Activated CD8-positive, alpha-beta T cell treated with anti-CD3 and anti-CD28 coated beads, Interleukin-2, amount 10 ng/mL, durations not matched to agents 7 days and 5 days (primary cell): ENCODE data around the gene ING1. TPM values are rescaled to one million over a fixed set of nuclear protein-coding genes. Genes with fewer than 3 reads are reported as not detected.

Source experiments
- ATAC-seq: fragments of 150-1000 bp; cut with Tn5 transposase; one replicate; pipeline ENCODE4 v1.10.0; 2021; ENCODE audit warnings: moderate library complexity
- CTCF ChIA-PET: fragments of 350-600 bp; sonication (Branson Sonifier 250); formaldehyde crosslinking; loops from one replicate; lab custom pipeline; 2021; ENCODE audit warnings: antibody characterized with exemption; lab: Charles Lee
- POLR2A ChIA-PET: fragments of 350-600 bp; sonication (Branson Sonifier 250); formaldehyde crosslinking; loops from one replicate; lab custom pipeline; 2021; ENCODE audit warnings: antibody characterized with exemption; lab: Charles Lee
- DNase-seq: peaks from one replicate; pipeline ENCODE4 v3.0.0-alpha.2; 2020
- H3K27ac Mint-ChIP-seq: one replicate; pipeline ENCODE4 v1.8.0; 2021; ENCODE audit warnings: mild to moderate bottlenecking, mixed read lengths
- H3K27me3 Mint-ChIP-seq: one replicate; pipeline ENCODE4 v1.8.0; 2021; ENCODE audit warnings: low read depth, mixed read lengths
- H3K36me3 Mint-ChIP-seq: one replicate; pipeline ENCODE4 v1.8.0; 2021; ENCODE audit warnings: low read depth, mixed read lengths
- H3K4me1 Mint-ChIP-seq: one replicate; pipeline ENCODE4 v1.8.0; 2021; ENCODE audit warnings: low read depth, mixed read lengths
- H3K4me3 Mint-ChIP-seq: one replicate; pipeline ENCODE4 v1.8.0; 2021; ENCODE audit warnings: mild to moderate bottlenecking, mixed read lengths
- H3K9me3 Mint-ChIP-seq: one replicate; pipeline ENCODE4 v1.8.0; 2022; ENCODE audit warnings: mixed read lengths; ENCODE audit not compliant: insufficient read depth
- total RNA-seq, 2 experiments: library from RNA; stranded (reverse); gene quantifications; one replicate each; pipeline ENCODE4 v1.2.3, GENCODE V29; 2021

ING1 gene
- total RNA-seq, 2 experiments from 2014 or later = 19.8 to 21.4 TPM

DNA sequence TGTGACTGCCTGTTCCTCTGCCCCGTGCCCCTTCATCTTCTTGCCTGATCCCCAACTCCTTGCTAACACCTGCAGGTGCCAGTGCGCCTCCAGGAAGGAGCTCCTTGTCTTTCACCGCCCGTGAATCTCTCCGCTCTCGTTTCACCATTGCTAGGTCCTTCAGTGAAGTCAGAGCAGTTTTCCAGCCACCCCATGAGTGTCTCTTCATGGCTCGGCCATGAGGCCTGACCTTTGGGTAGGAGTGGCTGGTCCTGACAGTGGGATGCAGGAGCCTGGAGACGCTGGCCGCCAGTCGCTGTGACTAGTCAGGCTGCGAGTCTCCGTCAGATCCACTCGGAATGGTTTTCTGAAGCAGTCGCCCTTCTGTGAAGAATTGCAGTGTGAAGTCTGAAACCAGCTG, 43.8 kb downstream of the ING1 start:
- ChIA-PET POLR2A (no interaction called here), CTCF (no interaction called here)
- Mint-ChIP-seq H3K27ac (no peak overlapping the region), H3K4me3 (no peak overlapping the region), H3K36me3 (no peaks in the 10 kb centered on the region), H3K27me3 (peaks cover 3% of the 10 kb centered on the region), H3K9me3 (no peaks in the 10 kb centered on the region), H3K4me1 (no peaks in the 10 kb centered on the region)
- no peak for DNase-seq
- ATAC-seq = no peak

DNA sequence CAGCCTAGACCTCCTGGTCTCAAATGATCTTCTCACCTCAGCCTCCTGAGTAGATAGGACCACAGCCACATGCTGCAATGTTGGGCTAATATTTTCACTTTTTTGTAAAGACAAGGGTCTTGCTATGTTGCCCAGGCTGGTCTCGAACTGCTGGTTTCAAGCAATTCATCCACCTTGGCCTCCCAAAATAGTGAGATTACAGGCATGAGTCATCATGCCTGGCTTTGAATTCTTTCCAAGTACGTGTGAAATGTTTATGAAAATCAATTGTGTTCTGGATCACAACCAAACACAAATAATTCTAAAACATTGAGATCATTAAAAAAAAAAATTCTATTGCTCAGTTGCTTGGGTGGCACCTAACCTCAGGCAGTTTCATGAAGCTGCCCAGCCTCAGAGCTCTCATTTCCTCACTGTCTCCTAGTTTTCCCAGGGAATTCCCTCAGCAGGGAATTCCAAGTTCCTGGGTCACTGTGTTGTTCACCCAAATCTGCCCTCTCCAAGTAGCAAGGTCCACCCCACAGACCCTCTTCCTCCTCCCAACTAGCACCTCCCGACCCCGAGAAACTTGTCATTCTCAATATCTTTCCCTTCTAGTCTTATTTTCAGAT, 44.8 kb downstream of the ING1 start:
- ChIA-PET CTCF (no interaction called here), POLR2A (no interaction called here)
- no peak for ATAC-seq
- Mint-ChIP-seq H3K9me3 (no peaks in the 10 kb centered on the region), H3K27ac (no peak overlapping the region), H3K27me3 (peaks cover 3% of the 10 kb centered on the region), H3K4me1 (no peaks in the 10 kb centered on the region), H3K36me3 (no peaks in the 10 kb centered on the region), H3K4me3 (no peak overlapping the region)
- DNase-seq = no peak

DNA sequence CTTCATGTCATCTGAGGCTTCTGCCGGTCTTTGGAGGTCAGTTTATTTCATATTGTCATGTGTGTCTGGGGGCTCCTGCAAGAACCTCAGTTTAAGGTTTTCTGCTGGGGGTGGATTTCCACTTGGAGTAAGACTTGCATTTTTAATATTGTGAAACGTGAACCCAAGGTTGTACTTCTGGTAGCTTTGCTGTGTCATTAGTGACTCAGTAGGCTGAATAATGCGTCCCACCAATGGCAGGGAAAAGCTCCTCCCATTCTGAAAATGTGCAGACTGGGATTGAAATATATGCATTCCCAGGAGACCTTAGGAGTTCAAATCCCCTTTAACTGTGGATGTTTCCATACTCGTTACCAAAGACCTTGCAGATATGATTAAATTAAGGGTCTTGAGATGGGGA, 46.2 kb downstream of the ING1 start:
- no peaks in the 10 kb centered on the region for H3K36me3 Mint-ChIP-seq
- peaks cover 3% of the 10 kb centered on the region for H3K27me3 Mint-ChIP-seq
- POLR2A ChIA-PET = no interaction called here
- ATAC-seq (no peak), DNase-seq (no peak)
- H3K27ac Mint-ChIP-seq = no peak overlapping the region
- no peaks in the 10 kb centered on the region for H3K4me1 Mint-ChIP-seq
- no peak overlapping the region for H3K4me3 Mint-ChIP-seq
- H3K9me3 Mint-ChIP-seq = no peaks in the 10 kb centered on the region
- CTCF ChIA-PET = no interaction called here

DNA sequence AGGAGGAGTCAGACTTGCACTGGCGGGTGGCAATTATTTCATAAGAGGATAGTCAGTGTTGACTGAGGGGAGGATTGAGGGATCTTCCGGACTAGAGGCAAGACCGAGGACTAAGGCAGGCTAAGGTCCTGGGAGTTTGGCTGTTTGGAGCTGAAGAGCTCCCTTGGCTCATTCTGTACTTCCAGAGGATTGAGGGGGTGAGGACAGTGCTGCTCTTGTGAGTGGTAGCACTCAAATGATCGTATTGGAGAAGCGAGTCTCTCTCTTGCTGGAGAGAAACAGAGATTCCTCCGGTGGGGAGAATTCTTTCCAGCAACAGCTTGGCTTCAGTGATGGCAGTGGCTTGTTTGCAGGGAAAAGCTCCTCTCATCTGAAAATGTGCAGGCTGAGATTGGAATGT, 47.1 kb downstream of the ING1 start:
- CTCF ChIA-PET = no interaction called here
- DNase-seq = no peak
- no peak for ATAC-seq
- Mint-ChIP-seq H3K36me3 (no peaks in the 10 kb centered on the region), H3K4me3 (no peak overlapping the region), H3K27me3 (peaks cover 3% of the 10 kb centered on the region), H3K27ac (no peak overlapping the region), H3K4me1 (no peaks in the 10 kb centered on the region), H3K9me3 (no peaks in the 10 kb centered on the region)
- POLR2A ChIA-PET = no interaction called here

DNA sequence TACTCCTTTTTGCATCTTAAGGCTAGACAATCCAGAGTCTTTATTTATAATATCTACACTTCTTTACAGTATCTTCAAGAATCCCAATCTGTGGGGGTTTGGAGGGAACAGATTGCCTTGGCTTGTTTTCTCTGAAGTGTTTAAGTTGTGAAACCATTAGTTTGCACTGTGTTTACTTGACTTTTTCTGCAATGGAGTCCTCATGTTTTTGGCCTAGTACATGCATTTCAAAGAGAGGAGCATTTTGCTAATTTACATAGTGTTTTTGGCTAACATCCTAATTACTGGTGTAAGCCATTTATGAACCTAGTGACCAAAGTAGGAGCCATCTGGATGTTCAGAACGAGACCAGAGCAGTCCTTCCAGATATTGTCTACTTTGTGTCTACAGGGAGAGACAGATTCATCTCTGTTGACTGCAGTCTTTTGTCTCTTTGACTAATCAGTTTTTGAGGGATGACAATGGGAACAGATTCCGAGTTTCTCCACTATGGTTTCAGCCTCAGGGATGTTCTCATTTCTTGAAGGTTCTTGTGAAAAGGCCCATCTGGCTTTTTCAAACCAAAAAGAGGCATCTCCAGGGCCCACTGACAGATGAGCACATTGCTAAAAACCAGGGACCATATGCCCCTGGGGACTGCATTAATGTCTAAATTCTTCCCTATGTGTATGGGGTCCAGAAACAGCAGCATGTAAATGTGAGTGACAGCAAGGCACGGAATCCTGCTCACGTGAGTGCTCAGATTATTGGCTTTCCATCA, 53.4 kb downstream of the ING1 start:
- peaks cover 6% of the 10 kb centered on the region for H3K4me1 Mint-ChIP-seq
- H3K9me3 Mint-ChIP-seq = no peaks in the 10 kb centered on the region
- peaks cover 16% of the 10 kb centered on the region for H3K27me3 Mint-ChIP-seq
- no peak overlapping the region for H3K27ac Mint-ChIP-seq
- H3K4me3 Mint-ChIP-seq = no peak overlapping the region
- CTCF ChIA-PET = no interaction called here
- no peak for DNase-seq
- no peak for ATAC-seq
- no peaks in the 10 kb centered on the region for H3K36me3 Mint-ChIP-seq
- POLR2A ChIA-PET = no interaction called here

DNA sequence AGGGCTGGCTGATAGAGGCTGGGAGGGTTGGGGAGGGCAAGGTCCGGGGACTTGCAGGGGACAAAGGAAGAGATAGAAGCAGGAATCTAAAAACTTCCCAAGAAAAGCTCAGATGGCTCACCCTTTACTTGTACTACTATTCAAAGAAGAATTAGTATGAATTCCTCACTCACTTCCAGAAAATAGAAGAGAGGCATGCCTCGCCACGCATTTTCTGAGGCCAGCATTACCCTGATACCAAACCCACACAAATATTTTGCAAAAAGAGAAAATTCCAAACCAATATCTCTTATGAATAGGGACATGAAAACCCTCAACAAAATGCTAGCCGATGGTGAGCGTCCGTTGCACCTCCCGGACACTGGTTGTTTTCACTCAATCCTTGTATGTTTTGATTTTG, 54.0 kb downstream of the ING1 start:
- H3K4me3 Mint-ChIP-seq = no peak overlapping the region
- H3K27ac Mint-ChIP-seq = no peak overlapping the region
- POLR2A ChIA-PET = no interaction called here
- H3K4me1 Mint-ChIP-seq = peaks cover 6% of the 10 kb centered on the region
- no peak for DNase-seq
- H3K36me3 Mint-ChIP-seq = no peaks in the 10 kb centered on the region
- H3K9me3 Mint-ChIP-seq = no peaks in the 10 kb centered on the region
- no peak for ATAC-seq
- CTCF ChIA-PET = no interaction called here
- H3K27me3 Mint-ChIP-seq = peaks cover 16% of the 10 kb centered on the region

DNA sequence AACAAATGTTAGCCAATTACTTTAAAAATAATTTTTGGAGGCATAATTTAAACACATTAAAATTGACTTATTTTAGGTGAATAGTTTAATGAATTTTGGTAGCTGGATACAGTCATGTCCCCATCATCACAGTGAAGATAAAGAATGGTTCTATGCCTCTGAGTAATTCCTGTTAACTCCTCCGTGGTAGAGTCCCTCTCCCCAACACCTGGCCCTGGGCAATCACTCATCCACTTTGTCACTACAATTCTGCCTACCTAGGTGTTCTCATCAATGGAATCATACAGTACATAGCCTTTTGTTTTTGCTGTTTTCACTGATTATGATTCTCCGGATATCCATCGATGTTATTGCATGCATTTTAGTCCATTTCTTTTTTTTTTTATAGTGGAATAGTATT, 55.6 kb downstream of the ING1 start:
- H3K27me3 Mint-ChIP-seq = peaks cover 20% of the 10 kb centered on the region
- no peak for ATAC-seq
- POLR2A ChIA-PET = no interaction called here

DNA sequence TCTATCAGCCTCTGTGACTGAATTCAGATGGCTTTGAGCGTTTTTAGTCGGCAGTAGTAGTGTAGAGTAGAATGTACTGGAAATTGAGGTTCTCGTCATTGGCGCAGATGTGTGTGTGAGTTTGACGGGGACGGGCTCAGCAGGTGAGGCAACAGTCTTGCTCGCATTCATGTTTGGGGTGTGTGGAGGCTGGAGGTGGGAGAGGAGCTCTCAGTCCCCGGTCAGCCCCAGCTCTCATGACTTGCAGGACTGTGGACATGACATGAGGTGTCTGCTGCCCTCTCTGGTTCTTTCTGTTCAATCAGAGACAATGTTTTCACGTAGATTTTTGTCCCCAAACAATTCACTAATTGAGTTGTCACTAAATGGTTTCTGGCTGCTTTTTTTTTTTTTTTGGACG, 57.2 kb downstream of the ING1 start:
- ChIA-PET POLR2A (no interaction called here), CTCF (no interaction called here)
- DNase-seq = no peak
- Mint-ChIP-seq H3K4me3 (no peak overlapping the region), H3K27ac (no peak overlapping the region), H3K27me3 (peaks cover 26% of the 10 kb centered on the region), H3K4me1 (peaks cover 7% of the 10 kb centered on the region), H3K9me3 (no peaks in the 10 kb centered on the region), H3K36me3 (no peaks in the 10 kb centered on the region)
- ATAC-seq = no peak

More for the DNA sequence above, 55.6 kb downstream of the ING1 start:
- CTCF ChIA-PET = no interaction called here
- Mint-ChIP-seq H3K4me1 (peaks cover 6% of the 10 kb centered on the region), H3K27ac (no peak overlapping the region), H3K36me3 (no peaks in the 10 kb centered on the region), H3K4me3 (no peak overlapping the region), H3K9me3 (no peaks in the 10 kb centered on the region)
- DNase-seq = no peak

DNA sequence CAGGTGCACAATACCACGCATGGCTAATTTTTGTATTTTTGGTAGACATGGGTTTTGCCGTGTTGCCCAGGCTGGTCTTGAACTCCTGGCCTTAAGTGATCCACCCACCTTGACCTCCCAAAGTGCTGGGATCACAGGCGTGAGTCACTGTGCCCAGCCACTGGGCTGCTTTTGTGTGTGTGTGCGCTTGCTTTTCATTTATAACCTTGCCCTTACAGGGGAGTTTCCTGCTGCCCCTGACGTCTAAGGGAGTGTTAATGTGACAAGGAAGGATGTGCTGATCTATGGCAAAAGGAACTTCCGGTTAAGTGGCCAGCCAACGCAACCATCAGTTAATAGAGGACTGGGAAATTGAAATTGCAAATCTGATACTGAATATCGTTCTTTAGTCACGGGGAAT, 57.7 kb downstream of the ING1 start:
- no peak overlapping the region for H3K27ac Mint-ChIP-seq
- DNase-seq = no peak
- ChIA-PET CTCF (no interaction called here), POLR2A (no interaction called here)
- peaks cover 9% of the 10 kb centered on the region for H3K4me1 Mint-ChIP-seq
- H3K36me3 Mint-ChIP-seq = no peaks in the 10 kb centered on the region
- peaks cover 25% of the 10 kb centered on the region for H3K27me3 Mint-ChIP-seq
- H3K4me3 Mint-ChIP-seq = no peak overlapping the region
- H3K9me3 Mint-ChIP-seq = no peaks in the 10 kb centered on the region
- ATAC-seq = no peak

DNA sequence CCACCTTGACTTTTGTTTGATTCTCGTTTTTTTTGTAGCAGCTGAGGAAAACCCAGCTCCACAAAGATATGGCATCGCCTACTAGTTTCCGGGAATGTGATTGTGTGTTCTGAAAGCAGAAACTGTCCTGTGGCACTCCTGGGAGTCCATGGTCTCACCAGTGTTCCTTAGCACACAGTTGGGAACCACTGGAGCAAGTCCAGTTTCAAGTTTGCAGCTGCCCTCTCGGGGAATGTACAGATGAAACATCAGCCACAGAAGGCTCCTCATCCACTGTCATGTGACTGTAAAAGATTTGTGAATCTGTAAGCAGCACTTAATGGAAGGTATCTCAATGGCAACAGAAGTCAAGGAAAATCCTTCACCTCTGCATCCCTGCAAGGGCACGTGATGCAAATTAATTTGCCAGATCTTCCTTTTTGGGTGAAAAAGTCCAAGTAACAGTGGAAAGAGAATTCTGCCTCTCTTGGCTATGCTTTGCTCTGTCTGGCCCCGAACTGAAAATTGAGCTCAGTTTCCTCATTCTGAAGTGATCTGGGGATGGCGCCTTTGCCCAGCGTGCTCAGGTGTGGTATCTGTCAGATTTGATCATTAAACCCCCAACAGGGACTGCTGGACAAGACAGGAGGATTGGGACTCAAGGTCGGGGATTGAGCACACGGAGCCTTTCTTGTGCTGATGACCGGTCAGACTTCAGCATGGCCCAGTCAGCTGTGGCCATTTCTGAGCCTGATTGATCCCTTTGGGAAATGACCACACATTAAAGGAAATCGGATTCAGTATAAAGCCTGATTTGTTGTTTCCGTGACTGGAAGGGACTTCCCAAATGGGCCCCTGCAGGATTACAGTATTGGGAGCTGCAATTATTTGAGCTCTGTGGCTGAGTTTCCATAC, 58.8 kb downstream of the ING1 start:
- DNase-seq (no peak), ATAC-seq (no peak)
- CTCF ChIA-PET = no interaction called here
- POLR2A ChIA-PET = interaction anchor here (1.0 kb wide), 1 partner anchor 57 kb away, joined by 3 read pairs; no protein-coding TSS in a partner anchor
- H3K27ac Mint-ChIP-seq = no peak overlapping the region
- H3K27me3 Mint-ChIP-seq = peaks cover 25% of the 10 kb centered on the region
- no peaks in the 10 kb centered on the region for H3K36me3 Mint-ChIP-seq
- H3K4me3 Mint-ChIP-seq = no peak overlapping the region
- H3K4me1 Mint-ChIP-seq = peaks cover 12% of the 10 kb centered on the region
- no peaks in the 10 kb centered on the region for H3K9me3 Mint-ChIP-seq
